HG02642 (cell line): ENCODE results near the gene GFM2.
"Not testable (repeated sequence)": the region's sequence is repeated elsewhere in the genome, so short reads cannot be mapped to it uniquely, and the experiment has no call there.

Source experiments
- ATAC-seq: cut with Tn5 transposase; IDR thresholded peaks from one replicate; pipeline ENCODE4 v1.9.1; 2021; ENCODE audit warnings: mild to moderate bottlenecking; ENCODE audit not compliant: unreplicated experiment, poor library complexity

The GFM2 gene

GRCh38 chr5:74725331-74725730 lies 41.6 kb downstream of the GFM2 start:
- no peak for ATAC-seq

- no peak for ATAC-seq
Measured at GRCh38 chr5:74722271-74722670, 44.6 kb downstream of the GFM2 start.

- ATAC-seq = no peak
Measured at GRCh38 chr5:74717596-74717995, 49.3 kb downstream of the GFM2 start.

GRCh38 chr5:74693191-74693590 lies 73.7 kb downstream of the GFM2 start:
- no peak for ATAC-seq

GRCh38 chr5:74686962-74687751 lies 79.8 kb downstream of the GFM2 start:
- ATAC-seq = no peak

- peak; percentile 48 for ATAC-seq
Measured at GRCh38 chr5:74685979-74686631, 80.8 kb downstream of the GFM2 start.

GRCh38 chr5:74684900-74685851 lies 81.7 kb downstream of the GFM2 start, which contains the start of gene HEXB:
Gene HEXB, plus strand, starts transcription at chr5:74685233. Its CDS starts 28 bp downstream, at chr5:74685261.
- peak; percentile 85 for ATAC-seq

- ATAC-seq = no peak
Measured at GRCh38 chr5:74679966-74680365, 87.0 kb downstream of the GFM2 start.

- not testable (repeated sequence) for ATAC-seq
Measured at GRCh38 chr5:74679300-74679699, 87.6 kb downstream of the GFM2 start.

- ATAC-seq = not testable (repeated sequence)
Measured at GRCh38 chr5:74678123-74678522, 88.8 kb downstream of the GFM2 start.

- not testable (repeated sequence) for ATAC-seq
Measured at GRCh38 chr5:74676466-74676865, 90.5 kb downstream of the GFM2 start.

- ATAC-seq = no peak
Measured at GRCh38 chr5:74673011-74673790, 93.7 kb downstream of the GFM2 start.

GRCh38 chr5:74672215-74672877 lies 94.6 kb downstream of the GFM2 start:
- no peak for ATAC-seq
